Measurements from ENCODE around the gene DPF3. TPM values are rescaled to one million over a fixed set of nuclear protein-coding genes. Genes with fewer than 3 reads are reported as not detected.

Gene DPF3
- total RNA-seq, 1 donor from 2014 or later = 0.86 TPM

GRCh38 chr14:72898448-72898847 lies 4.5 kb upstream of the DPF3 start:
- DNase-seq (ENCODE audit: low read depth) = no peak
- TF ChIP-seq, protein P1, sequence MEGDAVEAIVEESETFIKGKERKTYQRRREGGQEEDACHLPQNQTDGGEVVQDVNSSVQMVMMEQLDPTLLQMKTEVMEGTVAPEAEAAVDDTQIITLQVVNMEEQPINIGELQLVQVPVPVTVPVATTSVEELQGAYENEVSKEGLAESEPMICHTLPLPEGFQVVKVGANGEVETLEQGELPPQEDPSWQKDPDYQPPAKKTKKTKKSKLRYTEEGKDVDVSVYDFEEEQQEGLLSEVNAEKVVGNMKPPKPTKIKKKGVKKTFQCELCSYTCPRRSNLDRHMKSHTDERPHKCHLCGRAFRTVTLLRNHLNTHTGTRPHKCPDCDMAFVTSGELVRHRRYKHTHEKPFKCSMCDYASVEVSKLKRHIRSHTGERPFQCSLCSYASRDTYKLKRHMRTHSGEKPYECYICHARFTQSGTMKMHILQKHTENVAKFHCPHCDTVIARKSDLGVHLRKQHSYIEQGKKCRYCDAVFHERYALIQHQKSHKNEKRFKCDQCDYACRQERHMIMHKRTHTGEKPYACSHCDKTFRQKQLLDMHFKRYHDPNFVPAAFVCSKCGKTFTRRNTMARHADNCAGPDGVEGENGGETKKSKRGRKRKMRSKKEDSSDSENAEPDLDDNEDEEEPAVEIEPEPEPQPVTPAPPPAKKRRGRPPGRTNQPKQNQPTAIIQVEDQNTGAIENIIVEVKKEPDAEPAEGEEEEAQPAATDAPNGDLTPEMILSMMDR (conservative IDR thresholded peaks at IDR 0.05; ENCODE audit: low read depth, low read length) = no peak
- no peak overlapping the region for H3K4me3 ChIP-seq (ENCODE audit: low read depth, low read length)

DNA sequence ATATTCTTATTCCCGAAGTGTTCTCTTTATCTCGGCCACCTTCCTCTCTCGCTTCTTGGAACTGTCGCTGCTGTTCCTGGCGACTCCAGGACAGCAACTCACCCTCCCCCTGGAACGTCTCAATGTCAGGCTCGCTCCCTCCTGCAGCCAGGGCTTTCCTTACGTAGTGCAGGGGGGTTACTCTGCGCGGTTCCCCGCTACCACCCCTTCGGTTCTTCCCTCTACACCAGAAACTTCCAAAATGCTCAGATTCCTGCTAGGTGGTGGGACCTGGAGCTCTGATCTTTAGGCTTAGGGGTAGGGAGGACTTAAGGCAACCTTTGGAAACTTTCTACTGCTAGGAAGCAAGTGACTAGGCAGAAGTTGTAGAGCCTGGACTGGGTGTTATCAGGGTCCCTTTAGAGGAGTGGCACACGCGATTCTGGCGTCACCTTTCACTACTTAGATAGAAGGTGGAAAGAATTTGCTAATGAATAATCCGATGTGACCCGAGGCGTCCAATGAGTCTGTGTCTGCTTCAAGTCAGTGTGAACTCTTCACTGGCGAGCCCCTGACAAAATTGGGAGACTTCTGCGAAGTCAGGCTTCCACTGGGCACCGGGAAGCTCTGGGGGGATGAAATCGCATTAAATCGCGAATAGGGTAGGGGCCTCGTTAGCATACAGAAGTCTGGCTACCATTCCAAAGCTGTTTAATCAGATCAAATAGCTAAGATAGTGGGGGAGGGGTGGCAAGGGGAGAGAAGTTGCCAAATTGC lies 900 bp upstream of the DPF3 start:
- no peak for DNase-seq (ENCODE audit: low read depth)
- peak overlapping the region; percentile 75 for H3K4me3 ChIP-seq (ENCODE audit: low read depth, low read length)
- TF ChIP-seq, protein P1 (conservative IDR thresholded peaks at IDR 0.05; ENCODE audit: low read depth, low read length) = no peak

DNA sequence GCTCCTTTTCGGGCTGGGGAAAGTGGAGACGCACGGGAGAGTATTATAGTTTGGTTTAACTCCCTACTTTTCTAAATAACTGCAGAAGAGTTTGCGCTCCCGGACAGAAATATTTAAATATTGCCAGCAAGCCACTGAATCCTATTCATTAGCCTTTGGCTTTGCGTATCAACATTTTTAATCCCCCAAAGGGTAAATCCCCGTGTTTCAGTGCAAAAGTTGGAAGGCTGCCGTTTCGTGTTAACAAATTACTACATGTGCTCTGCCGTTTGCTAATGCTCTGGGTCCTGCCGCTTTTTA lies 372 bp upstream of the DPF3 start:
- peak overlapping the region; percentile 75 for H3K4me3 ChIP-seq (ENCODE audit: low read depth, low read length)
- TF ChIP-seq, protein P1 (conservative IDR thresholded peaks at IDR 0.05; ENCODE audit: low read depth, low read length) = no peak
- no peak for DNase-seq (ENCODE audit: low read depth)

DNA sequence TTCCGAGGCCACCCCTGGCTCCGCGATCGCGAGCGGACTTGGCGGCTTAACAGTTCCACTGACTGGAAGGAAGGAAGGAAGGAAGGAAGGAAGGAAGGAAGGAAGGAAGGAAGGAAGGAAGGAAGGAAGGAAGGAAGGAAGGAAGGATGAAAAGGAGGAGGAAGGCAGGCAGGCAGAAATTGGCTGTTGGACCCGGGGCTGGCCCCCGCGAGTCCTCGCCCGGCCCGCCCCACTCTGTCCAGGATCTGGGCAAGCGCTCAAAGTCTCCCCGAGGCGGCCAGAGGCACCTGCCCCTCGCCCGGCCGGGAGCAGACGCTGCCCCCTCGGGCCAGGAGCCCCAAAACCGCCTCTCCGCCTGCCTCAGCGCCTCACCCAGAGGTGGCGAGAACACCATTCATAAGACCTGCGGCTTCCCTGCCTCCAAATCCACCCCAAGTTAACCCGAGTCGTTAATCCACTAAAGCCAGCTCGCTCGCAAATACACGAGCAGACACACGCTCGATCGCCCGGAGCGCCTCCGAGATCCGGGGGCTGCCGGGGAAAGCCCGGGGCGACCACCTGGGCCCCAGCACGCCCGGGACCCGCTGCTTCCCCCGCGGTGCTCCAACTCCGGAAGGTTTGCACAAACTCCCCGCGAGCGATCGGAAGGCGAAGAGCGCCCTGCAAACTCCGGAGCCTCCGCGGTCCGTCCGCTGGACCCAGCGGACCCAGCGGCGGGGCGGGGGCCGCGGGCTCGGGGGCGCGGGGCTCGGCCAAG lies 844 bp downstream of the DPF3 start:
- DNase-seq (ENCODE audit: low read depth) = no peak

DNA sequence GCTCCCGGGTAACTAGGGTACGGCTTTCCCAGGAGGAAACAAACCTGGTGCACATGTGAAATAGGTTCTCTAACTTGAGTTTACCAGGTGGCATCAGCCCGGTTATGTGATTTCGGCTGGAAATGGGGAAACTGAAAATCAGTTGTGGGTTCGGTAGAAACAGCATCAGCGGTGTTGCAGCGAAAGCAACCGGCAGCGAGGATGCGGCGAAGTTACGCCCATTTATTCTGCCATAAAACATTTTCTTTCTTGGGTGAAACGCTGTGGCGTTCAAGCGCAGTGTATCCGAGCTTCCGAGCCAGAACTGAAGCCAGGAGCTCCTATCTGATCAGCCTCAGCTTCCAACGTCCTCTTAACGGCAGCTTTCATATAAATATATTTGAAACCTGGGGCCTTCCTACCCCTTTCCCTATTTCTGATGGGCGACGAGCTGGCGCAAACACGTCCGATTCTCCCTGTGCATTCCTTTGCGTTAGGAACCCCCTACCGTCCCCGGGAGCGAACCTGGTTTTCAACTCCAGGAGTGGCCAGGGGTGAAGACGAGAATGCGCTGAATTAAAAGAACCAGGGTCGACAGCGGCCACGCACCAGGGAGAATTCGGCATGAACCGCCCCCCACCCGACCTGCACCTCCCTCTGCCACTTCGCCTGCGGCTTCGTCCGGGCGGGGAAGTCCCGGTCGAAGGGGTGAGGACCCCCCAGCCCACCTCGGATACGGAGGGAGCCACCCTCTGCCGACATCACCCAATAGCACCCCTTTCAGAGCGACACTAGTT lies 1.6 kb downstream of the DPF3 start:
- DNase-seq (ENCODE audit: low read depth) = no peak
- peak overlapping the region; percentile 75 for H3K4me3 ChIP-seq (ENCODE audit: low read depth, low read length)
- TF ChIP-seq, protein P1 (conservative IDR thresholded peaks at IDR 0.05; ENCODE audit: low read depth, low read length) = no peak

More for the DNA sequence above, 844 bp downstream of the DPF3 start:
- peak overlapping the region; percentile 75 for H3K4me3 ChIP-seq (ENCODE audit: low read depth, low read length)
- TF ChIP-seq, protein P1 (conservative IDR thresholded peaks at IDR 0.05; ENCODE audit: low read depth, low read length) = no peak

DNA sequence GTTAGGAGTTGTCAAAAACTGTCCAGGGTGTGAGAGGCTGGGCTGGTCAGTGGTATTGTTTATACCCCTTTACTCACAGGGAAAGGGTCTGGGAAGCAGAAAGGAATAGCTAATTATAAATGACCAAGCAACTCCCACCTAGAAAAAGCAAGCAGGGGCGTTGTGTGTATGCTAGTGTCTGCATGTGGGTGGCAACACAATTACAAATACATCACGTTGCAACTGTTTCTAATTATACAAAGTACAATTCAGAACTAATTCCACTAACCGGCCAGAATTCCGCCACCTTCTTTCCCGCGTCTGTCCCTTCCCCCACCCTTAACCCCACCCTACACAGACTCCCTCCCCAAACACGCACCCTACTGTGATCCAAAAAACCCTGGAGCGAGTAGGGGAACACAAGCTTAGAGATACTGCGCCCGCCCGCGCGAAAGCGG lies 2.2 kb downstream of the DPF3 start:
- DNase-seq (ENCODE audit: low read depth) = no peak
- TF ChIP-seq, protein P1 (conservative IDR thresholded peaks at IDR 0.05; ENCODE audit: low read depth, low read length) = no peak

More for the DNA sequence above, 2.2 kb downstream of the DPF3 start:
- H3K4me3 ChIP-seq (ENCODE audit: low read depth, low read length) = peak overlapping the region; percentile 75

Data from epithelial cell of proximal tubule (primary cell).